NCI-H2107 (cell line): ENCODE measurements around the gene DLGAP1.

Source experiments
- DNase-seq: peaks from one replicate; lab custom pipeline; 2025; lab: John Stamatoyannopoulos, UW

DLGAP1 gene

GRCh38 chr18:3816610-3817363, 638.3 kb downstream of the DLGAP1 start:
- DNase-seq: no peak

- no peak for DNase-seq
Observed at GRCh38 chr18:3815991-3816390, 639.1 kb downstream of the DLGAP1 start.

GRCh38 chr18:3814816-3815215, 640.3 kb downstream of the DLGAP1 start:
- no peak for DNase-seq

GRCh38 chr18:3810296-3810695, 644.8 kb downstream of the DLGAP1 start:
- no peak for DNase-seq

GRCh38 chr18:3808985-3809780, 645.9 kb downstream of the DLGAP1 start:
- DNase-seq: no peak

- no peak for DNase-seq
Observed at GRCh38 chr18:3806656-3807055, 648.5 kb downstream of the DLGAP1 start.

- DNase-seq: no peak
Observed at GRCh38 chr18:3804336-3804735, 650.8 kb downstream of the DLGAP1 start.

GRCh38 chr18:3803350-3803749, 651.8 kb downstream of the DLGAP1 start:
- no peak for DNase-seq

- DNase-seq: no peak
Observed at GRCh38 chr18:3799515-3799914, 655.6 kb downstream of the DLGAP1 start.

GRCh38 chr18:3798032-3798431, 657.1 kb downstream of the DLGAP1 start:
- no peak for DNase-seq

- DNase-seq: no peak
Observed at GRCh38 chr18:3796434-3796833, 658.7 kb downstream of the DLGAP1 start.

- no peak for DNase-seq
Observed at GRCh38 chr18:3794537-3795348, 660.4 kb downstream of the DLGAP1 start.

- DNase-seq: no peak
Observed at GRCh38 chr18:3793545-3793944, 661.6 kb downstream of the DLGAP1 start.

GRCh38 chr18:3793111-3793510, 662.0 kb downstream of the DLGAP1 start:
- DNase-seq: no peak

- no peak for DNase-seq
Observed at GRCh38 chr18:3792711-3793110, 662.4 kb downstream of the DLGAP1 start.

- no peak for DNase-seq
Observed at GRCh38 chr18:3791238-3791637, 663.9 kb downstream of the DLGAP1 start.

GRCh38 chr18:3790703-3791102, 664.4 kb downstream of the DLGAP1 start:
- no peak for DNase-seq

GRCh38 chr18:3789525-3789924, 665.6 kb downstream of the DLGAP1 start:
- DNase-seq: no peak

GRCh38 chr18:3784949-3785348, 670.2 kb downstream of the DLGAP1 start:
- no peak for DNase-seq

- DNase-seq: no peak
Observed at GRCh38 chr18:3782901-3783300, 672.2 kb downstream of the DLGAP1 start.

GRCh38 chr18:3777719-3778118, 677.4 kb downstream of the DLGAP1 start:
- no peak for DNase-seq

GRCh38 chr18:3777122-3777521, 678.0 kb downstream of the DLGAP1 start:
- DNase-seq: no peak

GRCh38 chr18:3775996-3776395, 679.1 kb downstream of the DLGAP1 start:
- DNase-seq: no peak
